Fibroblast of lung (primary cell): ENCODE results near the gene ZXDC. TPM values are rescaled to one million over a fixed set of nuclear protein-coding genes. Genes with fewer than 3 reads are reported as not detected.

Source experiments
- DNase-seq, 2 donors: peaks; one replicate each; pipeline versions ENCODE4 v3.0.0 to v3.0.0-alpha.2; 2010; ENCODE audit warnings: low read depth in 2 of 2
- H2AFZ ChIP-seq: 2 replicates; pipeline ENCODE4 v1.5.1; 2012; ENCODE audit warnings: low read length, control low read depth, inconsistent platforms
- H3K27ac ChIP-seq: 2 replicates; pipeline ENCODE4 v1.5.1; 2011; ENCODE audit warnings: low read length, control low read depth; ENCODE audit not compliant: insufficient read depth
- H3K27me3 ChIP-seq: 2 replicates; pipeline ENCODE4 v1.5.1; 2011; ENCODE audit warnings: mild to moderate bottlenecking, low read length; ENCODE audit not compliant: control insufficient read depth, insufficient read depth
- H3K36me3 ChIP-seq: 2 replicates; pipeline ENCODE4 v1.5.1; 2011; ENCODE audit warnings: low read length; ENCODE audit not compliant: control insufficient read depth, insufficient read depth
- H3K4me1 ChIP-seq: 2 replicates; pipeline ENCODE4 v1.5.1; 2011; ENCODE audit warnings: low read length; ENCODE audit not compliant: control insufficient read depth, insufficient read depth; ENCODE audit errors: extremely low read depth
- H3K4me2 ChIP-seq: 2 replicates; pipeline ENCODE4 v1.5.1; 2011; ENCODE audit warnings: low read length, control low read depth; ENCODE audit not compliant: insufficient read depth; ENCODE audit errors: extremely low read depth
- H3K4me3 ChIP-seq, 4 experiments: fragments of 200-600 bp in 1 of 4; sonication (generic) in 1 of 4; replicated peaks in 1 of 4; 2 replicates each; pipeline ENCODE4 v1.5.1; 2011 to 2016; ENCODE audit warnings: low read length in 4 of 4, low read depth in 3 of 4, mild to moderate bottlenecking in 3 of 4, control low read depth in 2 of 4, inconsistent platforms in 1 of 4, mixed read lengths in 1 of 4; ENCODE audit not compliant: insufficient read depth in 1 of 4; ENCODE audit errors: control extremely low read depth in 1 of 4
- H3K79me2 ChIP-seq: 2 replicates; pipeline ENCODE4 v1.5.1; 2012; ENCODE audit warnings: mild to moderate bottlenecking, low read length, inconsistent platforms; ENCODE audit not compliant: control insufficient read depth, insufficient read depth
- H3K9ac ChIP-seq: 2 replicates; pipeline ENCODE4 v1.5.1; 2011; ENCODE audit warnings: mild to moderate bottlenecking, low read length, control low read depth; ENCODE audit not compliant: insufficient read depth
- H3K9me3 ChIP-seq: 2 replicates; pipeline ENCODE4 v1.5.1; 2012; ENCODE audit warnings: low read depth, low read length; ENCODE audit not compliant: control insufficient read depth, insufficient read depth
- H4K20me1 ChIP-seq: 2 replicates; pipeline ENCODE4 v1.5.1; 2011; ENCODE audit warnings: low read length; ENCODE audit not compliant: control insufficient read depth, insufficient read depth; ENCODE audit errors: extremely low read depth
- EZH2 ChIP-seq: IDR thresholded peaks from 2 replicates; pipeline ENCODE4 v1.5.1; 2012; ENCODE audit warnings: low read length, control low read depth, mild to moderate bottlenecking; ENCODE audit errors: missing control alignments
- polyA plus RNA-seq, 2 donors: library from polyadenylated mRNA; depleted of rRNA in 1 of 2; stranded (reverse) in 1 of 2; unstranded in 1 of 2; fragments of >200 nt; gene quantifications; 2 replicates each; pipeline ENCODE4 v1.2.1, GENCODE V29; 2011 to 2012; ENCODE audit warnings: missing spikeins in 1 of 2
- total RNA-seq: library from RNA; depleted of rRNA; stranded (reverse); fragments of >200 nt; gene quantifications from 2 replicates; pipeline ENCODE4 v1.2.1, GENCODE V29; 2014
- TF ChIP-seq, protein P1 (sequence below), 2 donors: IDR thresholded peaks in 1 of 2; conservative IDR thresholded peaks in 1 of 2; 1 replicate in 1 of 2; 2 replicates in 1 of 2; pipeline ENCODE4 v1.5.1; 2011 to 2012; ENCODE audit warnings: low read length in 2 of 2, control low read depth in 1 of 2, inconsistent platforms in 1 of 2, low read depth in 1 of 2, mild to moderate bottlenecking in 1 of 2

ZXDC gene
- total and polyA plus RNA-seq, 2 donors (not counting 1 experiment from before 2014, with no cell fraction given): 5.9 to 17.8 TPM

DNA sequence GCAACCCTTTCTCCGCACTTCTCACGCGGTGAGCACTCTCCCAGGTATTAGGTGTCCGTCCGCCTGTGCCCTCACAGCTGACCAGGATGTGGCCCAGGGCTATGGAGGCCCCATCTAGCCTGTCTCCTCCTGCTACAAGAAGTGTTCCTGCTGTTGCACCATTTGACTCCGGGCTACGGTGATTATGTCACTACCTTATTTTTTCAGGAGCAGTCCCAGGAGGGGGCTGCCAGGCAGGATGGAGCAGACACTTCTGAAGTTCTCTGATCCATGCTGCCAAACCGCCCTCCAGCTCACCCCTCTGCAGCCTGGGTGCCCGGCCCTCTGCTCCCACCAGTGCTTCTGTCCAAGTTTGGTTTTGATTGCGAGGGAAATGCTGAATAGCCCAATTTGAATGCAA lies 36.9 kb downstream of the ZXDC start:
- no peak for DNase-seq
- Histone ChIP-seq H3K9me3 (no peaks in the 10 kb centered on the region), H4K20me1 (peaks cover 2% of the 10 kb centered on the region), H2AFZ (no peak overlapping the region), H3K4me1 (no peaks in the 10 kb centered on the region), H3K79me2 (no peaks in the 10 kb centered on the region), H3K27me3 (no peaks in the 10 kb centered on the region), H3K27ac (no peak overlapping the region), H3K4me2 (no peak overlapping the region), H3K9ac (no peak overlapping the region), H3K4me3 (no peak overlapping the region), H3K36me3 (no peaks in the 10 kb centered on the region)
- TF ChIP-seq, protein P1, sequence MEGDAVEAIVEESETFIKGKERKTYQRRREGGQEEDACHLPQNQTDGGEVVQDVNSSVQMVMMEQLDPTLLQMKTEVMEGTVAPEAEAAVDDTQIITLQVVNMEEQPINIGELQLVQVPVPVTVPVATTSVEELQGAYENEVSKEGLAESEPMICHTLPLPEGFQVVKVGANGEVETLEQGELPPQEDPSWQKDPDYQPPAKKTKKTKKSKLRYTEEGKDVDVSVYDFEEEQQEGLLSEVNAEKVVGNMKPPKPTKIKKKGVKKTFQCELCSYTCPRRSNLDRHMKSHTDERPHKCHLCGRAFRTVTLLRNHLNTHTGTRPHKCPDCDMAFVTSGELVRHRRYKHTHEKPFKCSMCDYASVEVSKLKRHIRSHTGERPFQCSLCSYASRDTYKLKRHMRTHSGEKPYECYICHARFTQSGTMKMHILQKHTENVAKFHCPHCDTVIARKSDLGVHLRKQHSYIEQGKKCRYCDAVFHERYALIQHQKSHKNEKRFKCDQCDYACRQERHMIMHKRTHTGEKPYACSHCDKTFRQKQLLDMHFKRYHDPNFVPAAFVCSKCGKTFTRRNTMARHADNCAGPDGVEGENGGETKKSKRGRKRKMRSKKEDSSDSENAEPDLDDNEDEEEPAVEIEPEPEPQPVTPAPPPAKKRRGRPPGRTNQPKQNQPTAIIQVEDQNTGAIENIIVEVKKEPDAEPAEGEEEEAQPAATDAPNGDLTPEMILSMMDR (conservative IDR thresholded peaks at IDR 0.05 in 1 of 2, IDR thresholded peaks at IDR 0.05 in 1 of 2; ENCODE audit: low read depth in 1 of 2, low read length in 2 of 2): no peak
- no peak for TF ChIP-seq EZH2

DNA sequence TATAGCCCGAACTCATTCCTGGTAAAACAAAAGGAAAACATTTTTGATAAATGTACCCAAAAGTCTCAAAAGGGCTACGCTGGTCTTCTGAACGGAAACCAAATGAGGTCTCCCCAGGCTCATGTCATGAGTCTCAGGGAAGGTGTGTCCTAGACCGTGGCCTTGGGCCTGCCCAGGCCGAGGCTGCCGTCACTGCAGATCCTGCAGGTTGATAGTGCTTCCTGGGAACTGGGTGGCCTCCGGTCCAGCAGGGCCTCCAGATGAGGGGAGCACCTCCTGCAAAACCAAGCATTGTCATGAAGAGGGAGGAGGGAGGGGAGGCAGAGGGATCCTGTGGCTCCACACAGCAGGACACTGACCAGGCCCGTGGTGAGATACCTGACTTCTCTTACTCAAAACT lies 37.5 kb downstream of the ZXDC start:
- DNase-seq: no peak
- H3K4me3 ChIP-seq: no peak overlapping the region

DNA sequence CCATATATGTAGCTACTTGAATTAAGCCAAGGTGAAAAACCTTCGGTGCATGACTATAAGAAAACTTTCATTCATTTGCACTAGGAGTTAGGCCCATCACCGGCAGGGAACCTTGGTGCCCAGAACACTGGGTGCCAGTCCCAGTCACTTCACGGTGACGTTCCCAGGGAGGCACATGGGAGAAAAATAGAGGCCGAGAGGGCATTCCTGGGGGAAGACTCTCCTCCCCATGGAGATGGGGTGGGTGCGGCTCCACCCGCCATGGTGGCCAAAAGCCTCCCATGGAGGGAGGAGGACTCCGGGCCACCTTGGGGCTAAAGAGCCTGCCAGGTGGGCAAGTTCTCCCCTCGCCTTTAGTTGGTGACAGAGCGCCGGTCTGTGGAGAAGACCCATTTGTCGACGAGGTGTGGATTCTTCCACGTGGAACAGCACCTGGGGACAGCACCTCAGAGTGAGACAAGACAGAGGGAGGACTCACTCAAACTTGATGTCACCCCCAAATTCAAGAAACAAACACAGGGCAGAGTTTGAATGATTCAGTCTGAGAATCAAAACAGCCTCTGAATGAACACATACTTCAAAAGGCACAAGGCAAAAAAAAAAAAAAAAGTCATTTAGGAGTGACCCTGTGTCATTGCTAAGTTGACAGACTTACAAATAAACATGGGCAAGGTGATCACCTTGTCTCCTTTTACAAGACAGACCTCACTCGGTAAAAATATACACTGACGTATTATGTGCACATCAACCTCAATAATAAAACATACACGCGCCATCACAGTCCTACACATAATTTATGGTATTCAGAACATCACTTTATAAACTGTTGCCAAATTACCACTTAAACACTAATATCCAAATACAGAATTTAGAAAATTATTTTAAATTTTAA lies 38.6 kb downstream of the ZXDC start:
- peaks cover 2% of the 10 kb centered on the region for H3K36me3 ChIP-seq
- no peak overlapping the region for H3K4me2 ChIP-seq
- no peaks in the 10 kb centered on the region for H3K9me3 ChIP-seq
- DNase-seq: no peak
- no peak overlapping the region for H2AFZ ChIP-seq
- no peak overlapping the region for H3K9ac ChIP-seq
- no peaks in the 10 kb centered on the region for H3K4me1 ChIP-seq
- TF ChIP-seq EZH2: no peak
- TF ChIP-seq, protein P1 (conservative IDR thresholded peaks at IDR 0.05 in 1 of 2, IDR thresholded peaks at IDR 0.05 in 1 of 2; ENCODE audit: low read depth in 1 of 2, low read length in 2 of 2): no peak
- H4K20me1 ChIP-seq: no peaks in the 10 kb centered on the region
- H3K27me3 ChIP-seq: no peaks in the 10 kb centered on the region
- no peaks in the 10 kb centered on the region for H3K79me2 ChIP-seq
- no peak overlapping the region for H3K4me3 ChIP-seq
- no peak overlapping the region for H3K27ac ChIP-seq

More for the DNA sequence above, 37.5 kb downstream of the ZXDC start:
- H3K79me2 ChIP-seq: no peaks in the 10 kb centered on the region
- H3K36me3 ChIP-seq: no peaks in the 10 kb centered on the region
- no peak overlapping the region for H3K4me2 ChIP-seq
- H3K27ac ChIP-seq: no peak overlapping the region
- H4K20me1 ChIP-seq: peaks cover 2% of the 10 kb centered on the region
- no peaks in the 10 kb centered on the region for H3K27me3 ChIP-seq
- H3K9me3 ChIP-seq: no peaks in the 10 kb centered on the region
- no peak overlapping the region for H3K9ac ChIP-seq
- H2AFZ ChIP-seq: no peak overlapping the region
- no peaks in the 10 kb centered on the region for H3K4me1 ChIP-seq
- TF ChIP-seq, protein P1 (conservative IDR thresholded peaks at IDR 0.05 in 1 of 2, IDR thresholded peaks at IDR 0.05 in 1 of 2; ENCODE audit: low read depth in 1 of 2, low read length in 2 of 2): no peak
- TF ChIP-seq EZH2: no peak
